ENCODE data around the gene TBC1D9.

The TBC1D9 gene

GRCh38 chr4:140691369-140691768, 64.8 kb downstream of the TBC1D9 start:
- DNase-seq (ENCODE audit: low read depth), result no peak

DNA sequence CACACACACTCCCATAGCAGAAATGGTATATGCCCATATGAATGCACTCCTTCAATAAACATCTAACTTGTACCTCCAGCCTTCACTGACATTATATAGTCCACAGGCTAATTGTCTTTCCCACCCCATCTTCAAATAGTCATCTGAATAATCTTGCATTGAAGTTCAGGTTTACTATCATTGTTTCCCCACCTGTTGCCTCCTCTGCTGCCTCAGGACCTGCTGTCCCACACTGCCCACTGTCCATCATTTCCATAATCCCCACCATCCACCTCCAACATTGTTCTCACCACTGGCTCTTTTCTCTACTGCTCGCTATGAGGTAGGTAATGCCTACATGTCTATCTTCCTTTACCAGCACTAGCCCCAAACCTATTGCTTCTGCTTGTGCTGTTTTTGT, 66.1 kb downstream of the TBC1D9 start:
- no peak for DNase-seq (ENCODE audit: low read depth)

DNA sequence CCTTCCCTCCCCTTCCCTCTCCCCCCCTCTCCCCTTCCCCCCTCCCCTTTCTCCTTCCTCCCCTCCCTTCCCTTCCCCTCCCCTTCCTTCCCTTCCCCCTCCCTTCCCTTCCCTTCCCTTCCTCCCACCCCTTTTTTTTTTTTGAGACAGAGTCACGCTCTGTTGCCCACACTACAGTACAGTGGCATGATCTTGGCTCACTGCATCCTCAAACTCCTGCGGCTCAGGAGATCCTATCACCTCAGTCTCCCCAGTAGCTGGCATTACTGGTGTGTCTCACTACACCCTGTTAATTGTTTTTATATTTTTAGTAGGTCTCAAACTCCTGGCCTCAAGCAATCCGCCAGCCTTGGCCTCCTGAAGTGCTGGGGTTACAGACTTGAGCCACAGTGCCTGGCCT, 66.6 kb downstream of the TBC1D9 start:
- no peak for DNase-seq (ENCODE audit: low read depth)

GRCh38 chr4:140688711-140689598, 67.2 kb downstream of the TBC1D9 start:
- DNase-seq (ENCODE audit: low read depth), result peak; percentile 11

DNA sequence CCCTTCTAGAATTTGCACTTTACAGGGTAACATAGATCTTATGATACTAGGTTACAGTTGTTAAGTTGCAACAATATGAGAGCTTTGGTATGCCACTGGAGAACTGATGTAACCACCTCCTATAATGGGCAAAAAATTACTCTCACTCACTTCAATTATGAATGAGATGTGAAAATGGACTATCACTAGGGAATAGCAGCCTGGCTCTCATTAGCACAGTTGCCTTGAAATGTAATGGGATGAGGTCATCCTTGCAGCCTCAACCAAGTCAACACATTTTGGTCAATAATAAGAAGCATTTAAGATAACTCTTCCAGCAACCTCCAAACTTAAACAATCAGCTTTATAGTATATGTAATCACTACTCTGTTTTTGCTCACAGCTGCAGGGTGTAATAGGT, 69.4 kb downstream of the TBC1D9 start:
- no peak for DNase-seq (ENCODE audit: low read depth)

- no peak for DNase-seq (ENCODE audit: low read depth)
Observed at GRCh38 chr4:140684314-140684713, 71.9 kb downstream of the TBC1D9 start.

GRCh38 chr4:140681201-140681600, 75.0 kb downstream of the TBC1D9 start:
- no peak for DNase-seq (ENCODE audit: low read depth)

GRCh38 chr4:140680686-140681085, 75.5 kb downstream of the TBC1D9 start:
- DNase-seq (ENCODE audit: low read depth), result no peak

DNA sequence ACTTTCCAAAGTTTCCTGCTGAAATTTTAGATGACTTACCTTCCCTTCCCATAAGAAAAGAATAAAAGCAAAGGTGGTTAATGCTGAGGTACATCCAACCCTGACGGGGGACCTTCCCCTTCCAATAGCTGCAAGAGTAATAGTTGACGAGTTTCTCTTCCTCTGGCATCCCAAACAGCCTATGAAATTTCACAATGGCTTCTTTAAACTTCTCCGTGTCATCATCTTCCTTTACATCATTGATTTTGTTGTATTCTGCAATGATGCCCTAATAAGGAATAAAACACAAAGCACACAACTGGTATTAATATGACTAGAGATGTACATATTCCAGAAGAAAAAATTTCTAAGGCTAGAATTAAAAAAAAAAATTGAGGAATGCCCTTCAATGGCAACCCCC, 76.6 kb downstream of the TBC1D9 start:
- DNase-seq (ENCODE audit: low read depth), result no peak

- DNase-seq (ENCODE audit: low read depth), result no peak
Observed at GRCh38 chr4:140675599-140676231, 80.5 kb downstream of the TBC1D9 start.

- no peak for DNase-seq (ENCODE audit: low read depth)
Observed at GRCh38 chr4:140673729-140674128, 82.5 kb downstream of the TBC1D9 start.

DNA sequence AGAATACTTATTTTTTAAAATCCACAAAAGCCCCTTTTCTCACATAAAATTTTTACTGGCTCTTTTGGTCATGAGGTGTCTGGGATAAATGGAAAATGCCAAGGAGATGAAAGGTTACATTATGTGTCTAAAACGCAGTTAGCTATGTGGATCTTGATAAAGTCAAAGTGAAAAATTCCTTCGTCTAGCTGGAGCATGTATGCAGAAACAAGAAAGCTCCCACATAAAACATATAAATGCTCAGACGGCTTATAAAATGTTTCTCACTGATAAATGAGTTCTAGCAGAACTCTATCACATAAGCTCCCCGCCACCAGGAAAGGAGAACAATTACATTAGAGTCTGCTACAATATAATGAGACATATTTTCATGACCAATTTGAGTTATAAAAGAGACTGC, 83.8 kb downstream of the TBC1D9 start:
- no peak for DNase-seq (ENCODE audit: low read depth)

GRCh38 chr4:140668111-140668510, 88.1 kb downstream of the TBC1D9 start:
- DNase-seq (ENCODE audit: low read depth), result no peak

DNA sequence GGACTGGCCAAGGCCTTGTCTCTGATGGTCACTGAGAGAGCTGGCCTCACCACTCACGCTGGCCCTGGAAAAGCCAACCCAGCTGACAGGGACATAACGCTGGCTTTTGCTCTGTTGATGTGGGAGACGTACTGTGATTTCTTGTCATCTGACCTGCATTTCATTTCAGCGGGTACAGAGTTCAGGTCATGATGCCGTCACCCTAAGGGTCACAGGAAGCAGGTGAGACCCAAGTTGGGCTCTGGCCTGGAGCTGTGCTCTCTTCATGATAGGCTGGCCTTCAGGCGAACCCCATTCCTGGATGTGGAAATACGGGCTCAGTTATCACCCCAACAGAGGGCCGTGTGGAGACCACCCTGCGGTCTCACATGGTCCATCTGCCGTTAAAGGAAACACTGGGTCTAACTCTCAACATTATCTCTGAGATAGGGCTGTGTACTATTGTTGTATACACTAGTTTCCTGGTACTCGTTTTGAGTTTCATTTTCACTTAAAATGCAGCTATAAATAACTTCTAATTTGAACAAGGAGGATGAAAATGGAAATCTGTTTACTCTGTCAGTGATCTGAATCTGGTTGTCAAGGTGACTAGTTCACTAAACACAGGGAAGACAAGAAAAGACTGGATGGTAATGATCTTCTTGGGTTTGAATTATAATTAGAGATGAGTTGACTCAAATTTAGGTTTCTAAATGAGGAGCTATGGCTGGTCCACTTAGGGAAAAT, 89.1 kb downstream of the TBC1D9 start:
- no peak for DNase-seq (ENCODE audit: low read depth)

- DNase-seq (ENCODE audit: low read depth), result no peak
Observed at GRCh38 chr4:140662082-140662869, 93.9 kb downstream of the TBC1D9 start.

DNA sequence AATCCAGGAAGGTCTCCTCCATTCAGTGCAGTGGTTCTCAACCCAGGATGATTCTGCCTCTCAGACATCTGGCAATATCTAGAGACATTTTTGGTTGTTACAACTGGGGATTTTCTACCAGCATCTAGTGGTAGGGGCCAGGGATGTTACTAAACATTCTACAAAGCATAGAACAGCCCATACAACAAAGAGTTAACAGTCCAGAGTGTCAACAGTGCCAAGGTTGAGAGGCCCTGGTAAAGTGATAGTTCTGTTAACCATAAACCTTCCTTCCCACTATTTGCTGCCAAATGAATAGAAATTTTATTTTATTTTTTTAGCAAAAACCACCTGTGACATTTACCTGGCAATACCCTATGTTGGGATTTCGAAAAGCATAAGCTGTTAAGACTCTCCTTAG, 94.6 kb downstream of the TBC1D9 start:
- no peak for DNase-seq (ENCODE audit: low read depth)

DNA sequence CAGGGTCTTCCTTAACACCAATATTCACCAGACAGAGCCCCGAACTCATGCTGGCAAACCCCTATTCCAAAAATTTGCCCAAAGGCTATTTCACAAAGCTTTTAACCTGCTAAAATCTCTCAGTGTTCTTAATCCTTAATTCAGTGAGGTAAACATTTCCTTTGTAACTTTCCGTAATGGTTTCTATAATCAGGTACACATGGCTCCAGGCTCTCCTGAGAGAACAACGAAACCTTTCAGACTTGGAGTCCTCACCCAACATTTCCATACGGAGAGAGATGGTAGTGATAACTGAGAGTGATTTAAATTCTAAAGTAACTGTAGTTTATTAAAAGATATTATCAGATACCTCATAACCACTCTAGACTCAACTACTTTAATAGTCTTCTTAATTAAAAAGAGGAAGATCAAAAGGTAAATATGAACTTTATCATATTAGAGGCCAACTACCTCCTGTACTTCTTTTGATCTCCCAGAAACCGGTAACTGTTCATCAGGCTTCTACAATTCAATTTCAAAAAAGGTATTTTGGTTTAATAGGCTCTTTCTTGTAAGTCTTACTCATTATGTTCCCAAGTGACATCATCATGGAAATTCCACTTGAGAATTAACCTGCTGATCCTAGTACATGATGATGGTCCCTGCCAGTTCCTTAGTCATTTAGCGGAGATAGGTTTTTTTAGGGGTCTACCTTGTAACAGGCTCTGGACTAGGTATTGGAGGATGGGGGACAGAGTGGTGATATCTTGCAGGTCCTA, 96.1 kb downstream of the TBC1D9 start:
- DNase-seq (ENCODE audit: low read depth), result no peak

DNA sequence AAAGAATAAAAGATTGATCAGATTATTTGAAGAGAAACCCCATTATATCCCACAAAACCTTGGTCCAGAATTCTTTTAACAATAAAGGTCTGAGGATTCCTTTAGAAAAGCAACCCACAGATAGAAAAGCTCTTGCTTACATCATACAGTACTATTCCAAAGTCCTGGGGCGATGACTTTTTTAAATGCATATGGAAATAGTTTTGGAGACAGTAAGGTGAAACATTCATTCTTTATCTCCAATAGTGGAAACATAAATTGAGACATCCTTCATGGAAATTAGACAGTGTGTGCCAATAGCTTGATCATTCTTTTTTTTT, 101.7 kb downstream of the TBC1D9 start:
- DNase-seq (ENCODE audit: low read depth), result no peak

DNA sequence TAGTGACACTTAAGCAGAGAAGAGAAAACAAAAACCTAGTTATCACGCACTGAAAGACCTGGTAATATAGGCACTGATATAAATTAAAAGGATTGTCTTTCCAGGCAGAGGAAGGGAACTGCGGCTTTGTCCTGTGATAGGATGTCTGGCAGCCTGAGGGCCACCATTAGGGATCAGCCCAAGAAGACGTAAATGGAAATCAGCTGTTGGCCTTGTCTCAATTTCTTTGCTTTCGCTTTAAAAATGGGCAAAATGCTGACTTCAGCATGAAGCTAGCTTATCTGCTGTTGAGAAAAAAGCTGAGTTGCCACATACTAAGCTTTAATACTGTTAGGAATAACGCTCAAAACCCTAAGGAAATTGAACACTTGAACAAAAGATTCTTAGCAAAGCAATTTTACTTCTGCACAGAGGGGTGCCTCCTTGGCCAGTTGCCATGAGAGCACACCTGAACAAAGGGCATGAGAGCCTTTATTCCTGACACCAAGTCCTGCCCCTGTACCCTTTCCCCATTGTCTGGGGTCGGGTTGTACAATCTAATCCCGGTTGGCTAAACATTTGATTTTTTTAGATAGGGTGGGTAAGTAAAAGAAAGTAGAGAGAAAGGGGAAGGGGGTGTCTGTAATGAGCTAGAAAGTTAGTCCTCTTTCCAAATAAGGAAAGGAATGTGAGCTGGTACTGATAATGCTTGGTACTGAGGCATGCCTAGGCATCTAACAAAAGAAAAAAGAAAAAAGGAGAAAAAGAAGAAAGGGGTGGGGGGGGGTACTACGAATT, 102.3 kb downstream of the TBC1D9 start:
- no peak for DNase-seq (ENCODE audit: low read depth)

GRCh38 chr4:140652601-140653000, 103.6 kb downstream of the TBC1D9 start:
- no peak for DNase-seq (ENCODE audit: low read depth)
